Heart right ventricle (tissue), 16 donors: ENCODE data around the gene CYB5R2. TPM values are rescaled to one million over a fixed set of nuclear protein-coding genes. Genes with fewer than 3 reads are reported as not detected.
A peak's percentile ranks its signal among the peaks of the same experiment; 100 is the strongest.

Experiments used
- ATAC-seq, 8 donors: fragments of 200-7000 bp; cut with Tn5 transposase; one replicate each; pipeline ENCODE4 v1.9.1; 2020; ENCODE audit warnings: mild to moderate bottlenecking in 8 of 8, moderate library complexity in 8 of 8, moderate number of reproducible peaks in 1 of 8
- DNase-seq, 2 donors: peaks; one replicate each; pipeline ENCODE4 v3.0.0-alpha.2; 2020
- H3K27ac ChIP-seq, 10 donors: fragments of 200-600 bp; sonication (generic) in 2 of 10; one replicate each; pipeline versions ENCODE4 v1.5.0 to v1.8.0; 2020 to 2022; ENCODE audit warnings: mild to moderate bottlenecking in 3 of 10
- H3K27me3 ChIP-seq, 7 donors: fragments of 200-600 bp; one replicate each; pipeline ENCODE4 v1.8.0; 2021 to 2022; ENCODE audit warnings: mild to moderate bottlenecking in 2 of 7
- H3K36me3 ChIP-seq, 9 donors: fragments of 200-600 bp; sonication (generic) in 1 of 9; one replicate each; pipeline versions ENCODE4 v1.5.0 to v1.8.0; 2020 to 2022; ENCODE audit warnings: mild to moderate bottlenecking in 2 of 9
- H3K4me1 ChIP-seq, 9 donors: fragments of 200-600 bp; sonication (generic) in 1 of 9; one replicate each; pipeline versions ENCODE4 v1.5.0 to v1.8.0; 2020 to 2022; ENCODE audit warnings: mild to moderate bottlenecking in 4 of 9
- H3K4me3 ChIP-seq, 10 donors: fragments of 200-600 bp; sonication (generic) in 2 of 10; one replicate each; pipeline versions ENCODE4 v1.5.0 to v1.8.0; 2020 to 2022; ENCODE audit warnings: mild to moderate bottlenecking in 7 of 10, moderate library complexity in 2 of 10
- H3K9me3 ChIP-seq, 11 donors: fragments of 200-600 bp in 10 of 11; sonication (generic) in 2 of 11; one replicate each; pipeline versions ENCODE4 v1.5.0 to v1.8.0; 2013 to 2022; ENCODE audit warnings: mild to moderate bottlenecking in 2 of 11, control low read depth in 1 of 11, moderate library complexity in 1 of 11
- WGBS, 2 donors: extraction: QIAGEN DNeasy Blood & Tissue Kit; methylation state at CpG; one replicate each; pipeline ENCODE4 v1.1.7; 2013; ENCODE audit warnings: inconsistent platforms in 1 of 2; 5-methylcytosine and 5-hydroxymethylcytosine counted together
- intact Hi-C, 10 donors: fragments of 100-400 bp; cut with DNase I; formaldehyde crosslinking; loops; one replicate each; pipeline versions ENCODE4 v1.11.1 to v1.14.2; 2022
- polyA plus RNA-seq, 2 donors: library from polyadenylated mRNA; stranded (reverse); fragments of 200-250 nt; gene quantifications; one replicate each; pipeline ENCODE4 v1.2.3, GENCODE V29; 2013
- total RNA-seq, 10 donors: library from RNA; stranded (reverse); fragmentation: NEBNext Ultra II Directional in 3 of 10; extraction: Animal tissue kit (Norgen Biotek cat#: 25700) in 3 of 10; gene quantifications; one replicate each; pipeline versions ENCODE4 v1.2.1 to v1.2.4, GENCODE V29; 2021 to 2023
- TF ChIP-seq, protein P1 (sequence below), 9 donors: fragments of 200-600 bp; sonication (generic) in 2 of 9; IDR thresholded peaks; one replicate each; pipeline versions ENCODE4 v1.5.0 to v1.8.0; 2021 to 2022; ENCODE audit warnings: antibody characterized with exemption in 9 of 9, mild to moderate bottlenecking in 5 of 9, moderate library complexity in 1 of 9
- donor health status: Arrhythmogenic right ventricular cardiomyopathy.
- donor health status: ischemic (EF 13 %, LVEDD 7.1; RV severe dilation, severe dysfunction).
- donor health status: healthy with polysubstance abuse.
- donor health status: DM: no; HTN: yes; CAD: no.
- donor health status: DM: no; HTN: no; CAD: no.
- donor health status: ischemic (EF 25% LVEDD 6.9; RV normal size, moderate dysfunction).
- donor health status: ischemic (EF 25% LVEDD 5.7; RV mildly dilated, moderate dysfunction).
- donor health status: healthy.
- donor health status: DM: yes; HTN: yes; CAD: no.
- donor health status: Ischemic cardiomyopathy.
- donor health status: ischemic (EF 35%, LVEDD 5.7; RV mildly dilated, moderate dysfunction).
- donor health status: nonischemic (EF 11% LVEDD 7.7; RV severe dilation, severe dysfunction).
- donor health status: DM: yes; HTN: yes; CAD: no.
- donor health status: PGD.
- donor health status: ischemic (EF 29% LVEDD 5.4; RV normal size, mild dysfunction).
- donor health status: nonischemic (EF 23%, LVEDD 6.1; RV moderate dilation, normal function).

CYB5R2 gene
- total and polyA plus RNA-seq, 12 donors = 0.36 to 2.8 (median 1.2) TPM

GRCh38 chr11:7640816-7641215 is 32.5 kb downstream of the CYB5R2 start:
- Histone ChIP-seq H3K4me3 (no peak overlapping the region), H3K36me3 (peaks cover 0 to 77% (median 17%) of the 10 kb centered on the region in 9 donors), H3K4me1 (peaks cover 0 to 28% (median 12%) of the 10 kb centered on the region in 9 donors), H3K27ac (no peak overlapping the region), H3K27me3 (no peaks in the 10 kb centered on the region), H3K9me3 (no peaks in the 10 kb centered on the region)
- ATAC-seq (no peak), DNase-seq (no peak)
- TF ChIP-seq, protein P1, sequence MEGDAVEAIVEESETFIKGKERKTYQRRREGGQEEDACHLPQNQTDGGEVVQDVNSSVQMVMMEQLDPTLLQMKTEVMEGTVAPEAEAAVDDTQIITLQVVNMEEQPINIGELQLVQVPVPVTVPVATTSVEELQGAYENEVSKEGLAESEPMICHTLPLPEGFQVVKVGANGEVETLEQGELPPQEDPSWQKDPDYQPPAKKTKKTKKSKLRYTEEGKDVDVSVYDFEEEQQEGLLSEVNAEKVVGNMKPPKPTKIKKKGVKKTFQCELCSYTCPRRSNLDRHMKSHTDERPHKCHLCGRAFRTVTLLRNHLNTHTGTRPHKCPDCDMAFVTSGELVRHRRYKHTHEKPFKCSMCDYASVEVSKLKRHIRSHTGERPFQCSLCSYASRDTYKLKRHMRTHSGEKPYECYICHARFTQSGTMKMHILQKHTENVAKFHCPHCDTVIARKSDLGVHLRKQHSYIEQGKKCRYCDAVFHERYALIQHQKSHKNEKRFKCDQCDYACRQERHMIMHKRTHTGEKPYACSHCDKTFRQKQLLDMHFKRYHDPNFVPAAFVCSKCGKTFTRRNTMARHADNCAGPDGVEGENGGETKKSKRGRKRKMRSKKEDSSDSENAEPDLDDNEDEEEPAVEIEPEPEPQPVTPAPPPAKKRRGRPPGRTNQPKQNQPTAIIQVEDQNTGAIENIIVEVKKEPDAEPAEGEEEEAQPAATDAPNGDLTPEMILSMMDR (IDR thresholded peaks at IDR 0.05) = no peak
- intact Hi-C loops = no loop called here
- 91 to 93% methylated on average over 6 of the region's 6 CpGs for WGBS, 2 donors

GRCh38 chr11:7639643-7640025 is 33.7 kb downstream of the CYB5R2 start:
- no peak for DNase-seq
- peaks cover 0 to 81% (median 27%) of the 10 kb centered on the region in 9 donors for H3K36me3 ChIP-seq
- TF ChIP-seq, protein P1 (IDR thresholded peaks at IDR 0.05) = no peak
- no peak for ATAC-seq
- H3K4me1 ChIP-seq = peaks cover 0 to 28% (median 12%) of the 10 kb centered on the region in 9 donors
- no peak overlapping the region for H3K4me3 ChIP-seq
- no peaks in the 10 kb centered on the region for H3K27me3 ChIP-seq
- 75 to 76% methylated on average over 5 of the region's 5 CpGs for WGBS, 2 donors
- no peaks in the 10 kb centered on the region for H3K9me3 ChIP-seq
- intact Hi-C loops = no loop called here
- no peak overlapping the region for H3K27ac ChIP-seq

- TF ChIP-seq, protein P1 (IDR thresholded peaks at IDR 0.05) = no peak
- Histone ChIP-seq H3K36me3 (peaks cover 0 to 87% (median 33%) of the 10 kb centered on the region in 9 donors), H3K27ac (peak overlapping the region in 3 of 10 donors; percentile 2 to 73 (median 33)), H3K4me3 (no peak overlapping the region), H3K9me3 (no peaks in the 10 kb centered on the region), H3K4me1 (peaks cover 0 to 28% (median 12%) of the 10 kb centered on the region in 9 donors), H3K27me3 (no peaks in the 10 kb centered on the region)
- WGBS, 2 donors = 64 to 71% methylated on average over 5 of the region's 5 CpGs
- DNase-seq = no peak
- intact Hi-C loops = no loop called here
- peak in 4 of 8 donors; percentile 35 to 67 (median 44) for ATAC-seq
Observed at GRCh38 chr11:7638710-7639642, 34.3 kb downstream of the CYB5R2 start.

DNA sequence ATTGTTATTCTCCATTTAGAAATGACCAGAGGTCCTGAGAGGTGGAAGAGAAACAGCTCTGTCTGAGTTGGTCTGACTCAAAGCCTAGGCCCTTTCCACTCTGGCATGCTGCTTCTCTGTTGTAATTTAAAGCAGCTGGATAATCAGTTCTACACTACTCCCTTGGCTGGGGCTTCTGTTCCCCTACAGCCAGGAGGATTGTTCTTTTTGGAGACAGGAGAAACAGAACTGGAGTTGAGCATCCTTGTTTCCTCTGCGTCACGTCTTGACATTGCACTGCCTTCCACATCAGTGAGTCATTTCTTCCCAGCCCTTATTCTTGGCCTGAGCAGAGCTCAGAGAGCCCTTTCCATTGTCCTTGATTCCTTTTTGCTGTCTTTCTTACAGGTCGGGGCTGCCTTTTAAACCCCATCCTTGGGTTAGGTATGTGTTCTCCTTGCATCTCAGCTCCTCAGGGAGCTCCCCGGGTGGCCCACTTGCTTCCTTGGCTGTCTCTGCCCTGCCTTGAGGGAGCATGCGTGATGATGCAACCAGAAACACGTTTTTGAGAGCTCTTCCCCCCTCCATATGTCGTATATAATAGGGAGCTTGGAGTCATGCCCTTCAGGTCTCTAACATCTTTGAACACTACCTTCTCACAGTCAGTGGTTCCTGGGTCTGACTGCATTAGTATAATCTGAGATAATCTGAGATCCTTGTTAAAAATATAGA is 35.7 kb downstream of the CYB5R2 start:
- H3K9me3 ChIP-seq = no peaks in the 10 kb centered on the region
- peak overlapping the region in 9 of 10 donors; percentile 17 to 73 (median 68) for H3K27ac ChIP-seq
- DNase-seq (peak in 1 of 2 donors; percentile 41), ATAC-seq (peak; percentile 72 to 89 (median 79))
- 70 to 72% methylated on average over 7 of the region's 7 CpGs for WGBS, 2 donors
- no peak overlapping the region for H3K4me3 ChIP-seq
- TF ChIP-seq, protein P1 (IDR thresholded peaks at IDR 0.05) = no peak
- intact Hi-C loops = no loop called here
- H3K36me3 ChIP-seq = peaks cover 0 to 88% (median 42%) of the 10 kb centered on the region in 9 donors
- H3K27me3 ChIP-seq = no peaks in the 10 kb centered on the region
- H3K4me1 ChIP-seq = peaks cover 0 to 28% (median 12%) of the 10 kb centered on the region in 9 donors
